ENCODE results near the gene DVL3. TPM values are rescaled to one million over a fixed set of nuclear protein-coding genes. Genes with fewer than 3 reads are reported as not detected.

DVL3 gene
- total and polyA plus RNA-seq, 2 donors from 2014 or later = 30.3 to 57.4 TPM

GRCh38 chr3:184132945-184133344, 22.2 kb upstream of the DVL3 start:
- H3K9ac ChIP-seq (ENCODE audit: low read length in 3 of 3) = no peak overlapping the region
- FAIRE-seq = no peak

GRCh38 chr3:184133840-184134745, 21.1 kb upstream of the DVL3 start:
- DNase-seq (peak; percentile 81 to 93 (median 91)), FAIRE-seq (no peak)
- Histone ChIP-seq H3K4me1 (ENCODE audit: control insufficient read depth in 2 of 3, insufficient read depth in 2 of 3, low read depth in 1 of 3, low read length in 3 of 3) (peaks cover 5 to 15% (median 14%) of the 10 kb centered on the region in 3 donors), H3K9ac (ENCODE audit: low read length in 3 of 3) (peak overlapping the region; percentile 88 to 96 (median 94)), H3K4me3 (ENCODE audit: low read length in 3 of 3) (peak overlapping the region; percentile 94 to 99 (median 98)), H3K27me3 (ENCODE audit: control insufficient read depth, insufficient read depth, low read length) (no peaks in the 10 kb centered on the region), H3K27ac (ENCODE audit: low read depth in 2 of 2, low read length in 2 of 2) (peak overlapping the region; percentile 77 to 93), H3K9me3 (ENCODE audit: control insufficient read depth in 2 of 3, insufficient read depth in 1 of 3, low read length in 3 of 3) (no peaks in the 10 kb centered on the region), H3K36me3 (ENCODE audit: control insufficient read depth in 2 of 3, insufficient read depth in 3 of 3, low read length in 3 of 3) (peaks cover 0 to 4% (median 0%) of the 10 kb centered on the region in 3 donors)
- intact Hi-C loops (cut with DNase I) = no loop called here
- no peak for TF ChIP-seq CTCF (IDR thresholded peaks at IDR 0.05; ENCODE audit: borderline replicate concordance, extremely low read depth, insufficient read depth)

More at GRCh38 chr3:184132945-184133344, 22.2 kb upstream of the DVL3 start:
- Histone ChIP-seq H3K4me3 (ENCODE audit: low read length in 3 of 3) (no peak overlapping the region), H3K36me3 (ENCODE audit: control insufficient read depth in 2 of 3, insufficient read depth in 3 of 3, low read length in 3 of 3) (peaks cover 0 to 4% (median 0%) of the 10 kb centered on the region in 3 donors), H3K4me1 (ENCODE audit: control insufficient read depth in 2 of 3, insufficient read depth in 2 of 3, low read depth in 1 of 3, low read length in 3 of 3) (peaks cover 5 to 15% (median 14%) of the 10 kb centered on the region in 3 donors), H3K27ac (ENCODE audit: low read depth in 2 of 2, low read length in 2 of 2) (no peak overlapping the region), H3K9me3 (ENCODE audit: control insufficient read depth in 2 of 3, insufficient read depth in 1 of 3, low read length in 3 of 3) (no peaks in the 10 kb centered on the region), H3K27me3 (ENCODE audit: control insufficient read depth, insufficient read depth, low read length) (no peaks in the 10 kb centered on the region)
- intact Hi-C loops (cut with DNase I) = no loop called here
- no peak for TF ChIP-seq CTCF (IDR thresholded peaks at IDR 0.05; ENCODE audit: borderline replicate concordance, extremely low read depth, insufficient read depth)
- no peak for DNase-seq

GRCh38 chr3:184134746-184135148, 20.4 kb upstream of the DVL3 start:
- peak overlapping the region; percentile 77 to 93 for H3K27ac ChIP-seq (ENCODE audit: low read depth in 2 of 2, low read length in 2 of 2)
- FAIRE-seq = no peak
- no peaks in the 10 kb centered on the region for H3K27me3 ChIP-seq (ENCODE audit: control insufficient read depth, insufficient read depth, low read length)
- H3K9ac ChIP-seq (ENCODE audit: low read length in 3 of 3) = peak overlapping the region; percentile 88 to 96 (median 94)
- TF ChIP-seq CTCF (IDR thresholded peaks at IDR 0.05; ENCODE audit: borderline replicate concordance, extremely low read depth, insufficient read depth) = no peak
- DNase-seq = peak in 1 of 5 donors; percentile 58
- intact Hi-C loops (cut with DNase I) = no loop called here
- peaks cover 0 to 4% (median 0%) of the 10 kb centered on the region in 3 donors for H3K36me3 ChIP-seq (ENCODE audit: control insufficient read depth in 2 of 3, insufficient read depth in 3 of 3, low read length in 3 of 3)
- peak overlapping the region; percentile 94 to 99 (median 98) for H3K4me3 ChIP-seq (ENCODE audit: low read length in 3 of 3)
- no peaks in the 10 kb centered on the region for H3K9me3 ChIP-seq (ENCODE audit: control insufficient read depth in 2 of 3, insufficient read depth in 1 of 3, low read length in 3 of 3)
- peaks cover 5 to 15% (median 14%) of the 10 kb centered on the region in 3 donors for H3K4me1 ChIP-seq (ENCODE audit: control insufficient read depth in 2 of 3, insufficient read depth in 2 of 3, low read depth in 1 of 3, low read length in 3 of 3)

Measured in kidney (tissue), 14 donors.